Gastroesophageal sphincter (tissue), 4 donors: ENCODE data around the gene BLOC1S1. TPM values are rescaled to one million over a fixed set of nuclear protein-coding genes. Genes with fewer than 3 reads are reported as not detected.
A peak's percentile ranks its signal among the peaks of the same experiment; 100 is the strongest.

Experiments used
- ATAC-seq: fragments of 150-250 bp; one replicate; pipeline ENCODE4 v1.9.1; 2016; ENCODE audit warnings: mild to moderate bottlenecking, moderate library complexity
- H3K27ac ChIP-seq, 4 donors: fragments of 200-600 bp; sonication (generic) in 3 of 4; 1 replicate in 3 of 4; 2 replicates in 1 of 4; pipeline ENCODE4 v1.5.1; 2016 to 2019
- H3K27me3 ChIP-seq: fragments of 200-600 bp; sonication (generic); one replicate; pipeline ENCODE4 v1.5.1; 2019
- H3K36me3 ChIP-seq, 2 donors: fragments of 200-600 bp; sonication (generic); one replicate each; pipeline ENCODE4 v1.5.1; 2019; ENCODE audit warnings: control low read depth in 1 of 2
- H3K4me1 ChIP-seq, 3 donors: fragments of 200-600 bp; sonication (generic); 1 replicate in 2 of 3; 2 replicates in 1 of 3; pipeline ENCODE4 v1.5.1; 2016 to 2019; ENCODE audit warnings: control low read depth in 2 of 3
- H3K4me3 ChIP-seq, 2 donors: fragments of 200-600 bp; sonication (generic); one replicate each; pipeline ENCODE4 v1.5.1; 2019; ENCODE audit warnings: mild to moderate bottlenecking in 1 of 2, moderate library complexity in 1 of 2
- H3K9me3 ChIP-seq, 3 donors: fragments of 200-600 bp; sonication (generic); one replicate each; pipeline ENCODE4 v1.5.1; 2017 to 2019; ENCODE audit warnings: control low read depth in 2 of 3
- CTCF ChIP-seq, 4 experiments: fragments of 200-600 bp in 2 of 4; fragments of 450-650 bp in 2 of 4; sonication (generic) in 1 of 4; IDR thresholded peaks; one replicate each; pipeline ENCODE4 v1.5.1; 2017 to 2019; ENCODE audit warnings: antibody characterized with exemption in 4 of 4, mild to moderate bottlenecking in 2 of 4, moderate library complexity in 2 of 4
- EP300 ChIP-seq: sonication (generic); formaldehyde crosslinking; IDR thresholded peaks from one replicate; pipeline ENCODE4 v1.6.1; 2017; ENCODE audit warnings: antibody characterized with exemption, mild to moderate bottlenecking
- POLR2A ChIP-seq, 2 donors: fragments of 450-650 bp; IDR thresholded peaks; one replicate each; pipeline ENCODE4 v1.6.1; 2017; ENCODE audit warnings: antibody characterized with exemption in 2 of 2, mild to moderate bottlenecking in 2 of 2, moderate library complexity in 1 of 2
- POLR2AphosphoS5 ChIP-seq: sonication (generic); formaldehyde crosslinking; IDR thresholded peaks from one replicate; pipeline ENCODE4 v1.6.1; 2017; ENCODE audit warnings: antibody characterized with exemption
- whole genome bisulfite sequencing, 2 donors: methylation state at CpG; one replicate each; pipeline ENCODE4 v1.1.5; 2018; ENCODE audit warnings: low coverage in 1 of 2; 5-methylcytosine and 5-hydroxymethylcytosine counted together
- total RNA-seq, 4 donors: library from RNA; depleted of rRNA; stranded (reverse); fragments of >200 nt; gene quantifications; one replicate each; pipeline ENCODE4 v1.1.0, GENCODE V29; 2016

Gene BLOC1S1
- total RNA-seq, 4 donors from 2014 or later, result 187 to 214 (median 196) TPM

- Histone ChIP-seq H3K27me3 (no peaks in the 10 kb centered on the region), H3K27ac (peak overlapping the region; percentile 86 to 97 (median 96)), H3K9me3 (no peaks in the 10 kb centered on the region), H3K4me3 (peak overlapping the region; percentile 83 to 85), H3K4me1 (peaks cover 0 to 93% (median 9%) of the 10 kb centered on the region in 3 donors), H3K36me3 (peaks cover 0 to 12% of the 10 kb centered on the region in 2 donors)
- no peak for ATAC-seq
- TF ChIP-seq POLR2AphosphoS5, result peak; percentile 21
- TF ChIP-seq CTCF (IDR thresholded peaks at IDR 0.05), result peak in 3 of 4 experiments; percentile 61 to 77 (median 73)
- no peak for TF ChIP-seq POLR2A (IDR thresholded peaks at IDR 0.05)
- WGBS, 2 donors, result 7 to 15% methylated on average over 3 to 5 of the region's 5 CpGs
These were observed 10.0 kb upstream of the BLOC1S1 start for GRCh38 chr12:55705782-55706402.

- TF ChIP-seq POLR2AphosphoS5 (no peak), EP300 (no peak), CTCF (IDR thresholded peaks at IDR 0.05) (no peak), POLR2A (IDR thresholded peaks at IDR 0.05) (no peak)
- Histone ChIP-seq H3K27me3 (no peaks in the 10 kb centered on the region), H3K36me3 (peaks cover 0 to 8% of the 10 kb centered on the region in 2 donors), H3K9me3 (no peaks in the 10 kb centered on the region), H3K27ac (peak overlapping the region; percentile 86 to 97 (median 96)), H3K4me3 (peak overlapping the region; percentile 83 to 85), H3K4me1 (peaks cover 0 to 93% (median 9%) of the 10 kb centered on the region in 3 donors)
- WGBS, 2 donors, result 20% methylated on average over 2 of the region's 2 CpGs; no CpG with 5 or more reads in 1 of the 2 donors
- no peak for ATAC-seq
These were observed 9.2 kb upstream of the BLOC1S1 start for GRCh38 chr12:55706568-55707218.

GRCh38 chr12:55707219-55707671 lies 8.6 kb upstream of the BLOC1S1 start:
- H3K4me1 ChIP-seq, result peaks cover 0 to 93% (median 12%) of the 10 kb centered on the region in 3 donors
- H3K27ac ChIP-seq, result peak overlapping the region; percentile 86 to 97 (median 96)
- TF ChIP-seq POLR2A (IDR thresholded peaks at IDR 0.05) (no peak), POLR2AphosphoS5 (no peak), EP300 (no peak)
- H3K4me3 ChIP-seq, result peak overlapping the region; percentile 83 to 85
- ATAC-seq, result no peak
- H3K36me3 ChIP-seq, result peaks cover 0 to 7% of the 10 kb centered on the region in 2 donors
- 3% methylated on average over 6 of the region's 22 CpGs; no CpG with 5 or more reads in 1 of the 2 donors for WGBS, 2 donors
- H3K27me3 ChIP-seq, result no peaks in the 10 kb centered on the region
- no peaks in the 10 kb centered on the region for H3K9me3 ChIP-seq

- TF ChIP-seq POLR2AphosphoS5, result peak; percentile 70
- TF ChIP-seq POLR2A (IDR thresholded peaks at IDR 0.05), result peak; percentile 38 to 47
- no peak for TF ChIP-seq EP300
- TF ChIP-seq CTCF (IDR thresholded peaks at IDR 0.05), result no peak
- peak within 1 kb of the TSS; percentile 86 to 97 (median 96) for H3K27ac ChIP-seq
- WGBS, 2 donors, result 0 to 4% methylated on average over 1 to 6 of the region's 39 CpGs
- no peaks in the 10 kb centered on the region for H3K27me3 ChIP-seq
- peaks cover 0 to 93% (median 17%) of the 10 kb centered on the region in 3 donors for H3K4me1 ChIP-seq
- H3K4me3 ChIP-seq, result peak within 1 kb of the TSS; percentile 83 to 85
- no peaks in the 10 kb centered on the region for H3K36me3 ChIP-seq
- no peaks in the 10 kb centered on the region for H3K9me3 ChIP-seq
- ATAC-seq, result peak; percentile 76
These were observed 7.8 kb upstream of the BLOC1S1 start, which contains the start of gene ITGA7 for GRCh38 chr12:55707841-55708694. Gene ITGA7, minus strand, starts transcription at chr12:55707904. Its CDS starts 222 bp downstream, at chr12:55707682.
